DMS153 (cell line): ENCODE data around the gene UBE2G1.

Experiments used
- DNase-seq: peaks from one replicate; lab custom pipeline; 2025; lab: John Stamatoyannopoulos, UW

The UBE2G1 gene

GRCh38 chr17:4334332-4334731 lies 32.1 kb downstream of the UBE2G1 start:
- DNase-seq: no peak

- no peak for DNase-seq
These were observed 33.4 kb downstream of the UBE2G1 start for GRCh38 chr17:4333041-4333440.

- no peak for DNase-seq
These were observed 34.0 kb downstream of the UBE2G1 start for GRCh38 chr17:4332296-4332970.

- DNase-seq: no peak
These were observed 34.9 kb downstream of the UBE2G1 start for GRCh38 chr17:4331614-4332013.

- DNase-seq: no peak
These were observed 36.6 kb downstream of the UBE2G1 start for GRCh38 chr17:4329838-4330237.

GRCh38 chr17:4327606-4328005 lies 38.9 kb downstream of the UBE2G1 start:
- no peak for DNase-seq

- no peak for DNase-seq
These were observed 39.9 kb downstream of the UBE2G1 start for GRCh38 chr17:4326608-4327007.

- DNase-seq: no peak
These were observed 40.4 kb downstream of the UBE2G1 start for GRCh38 chr17:4326112-4326511.

GRCh38 chr17:4324463-4324862 lies 42.0 kb downstream of the UBE2G1 start:
- no peak for DNase-seq

GRCh38 chr17:4319221-4319620 lies 47.3 kb downstream of the UBE2G1 start:
- DNase-seq: no peak

GRCh38 chr17:4318596-4318995 lies 47.9 kb downstream of the UBE2G1 start:
- no peak for DNase-seq

- no peak for DNase-seq
These were observed 48.3 kb downstream of the UBE2G1 start for GRCh38 chr17:4318186-4318585.

GRCh38 chr17:4317610-4318009 lies 48.9 kb downstream of the UBE2G1 start:
- DNase-seq: no peak

GRCh38 chr17:4316648-4317047 lies 49.8 kb downstream of the UBE2G1 start:
- DNase-seq: no peak

- no peak for DNase-seq
These were observed 51.9 kb downstream of the UBE2G1 start for GRCh38 chr17:4314618-4315017.

- no peak for DNase-seq
These were observed 52.3 kb downstream of the UBE2G1 start for GRCh38 chr17:4314179-4314578.

GRCh38 chr17:4313221-4314114 lies 53.0 kb downstream of the UBE2G1 start:
- DNase-seq: no peak

- DNase-seq: no peak
These were observed 56.0 kb downstream of the UBE2G1 start for GRCh38 chr17:4310354-4311060.

- no peak for DNase-seq
These were observed 56.6 kb downstream of the UBE2G1 start for GRCh38 chr17:4309897-4310296.

GRCh38 chr17:4307179-4307930 lies 59.1 kb downstream of the UBE2G1 start:
- DNase-seq: no peak

- DNase-seq: no peak
These were observed 61.3 kb downstream of the UBE2G1 start for GRCh38 chr17:4305224-4305623.

GRCh38 chr17:4304417-4305027 lies 62.0 kb downstream of the UBE2G1 start:
- no peak for DNase-seq
